GM23338 (cell line): ENCODE data around the gene PCSK4. TPM values are rescaled to one million over a fixed set of nuclear protein-coding genes. Genes with fewer than 3 reads are reported as not detected.
A peak's percentile ranks its signal among the peaks of the same experiment; 100 is the strongest.

Source experiments
- ATAC-seq: fragments of 200-7000 bp; cut with Tn5 transposase; 3 replicates; pipeline ENCODE4 v1.9.1; 2020
- DNase-seq: peaks from one replicate; pipeline ENCODE4 v3.0.0-alpha.2; 2015; ENCODE audit warnings: low spot score
- H2AFZ ChIP-seq: fragments of 200-600 bp; sonication (generic); 2 replicates; pipeline ENCODE4 v1.8.0; 2016; ENCODE audit warnings: antibody characterized with exemption, mild to moderate bottlenecking, moderate library complexity
- H3F3A ChIP-seq: fragments of 200-600 bp; sonication (generic); replicated peaks from 2 replicates; pipeline ENCODE4 v1.8.0; 2017; ENCODE audit warnings: antibody characterized with exemption, mixed run types, low read depth
- H3K27ac ChIP-seq: fragments of 200-600 bp; sonication (generic); 2 replicates; pipeline ENCODE4 v1.6.1; 2016; ENCODE audit warnings: low read depth
- H3K27me3 ChIP-seq: fragments of 200-600 bp; sonication (generic); 2 replicates; pipeline ENCODE4 v1.8.0; 2016; ENCODE audit warnings: mild to moderate bottlenecking, mixed run types, moderate library complexity; ENCODE audit not compliant: insufficient read depth
- H3K36me3 ChIP-seq: fragments of 200-600 bp; sonication (generic); 2 replicates; pipeline ENCODE4 v1.8.0; 2016; ENCODE audit warnings: mild to moderate bottlenecking; ENCODE audit not compliant: insufficient read depth
- H3K4me1 ChIP-seq: fragments of 200-600 bp; sonication (generic); 2 replicates; pipeline ENCODE4 v1.8.0; 2016; ENCODE audit warnings: mild to moderate bottlenecking, moderate library complexity; ENCODE audit not compliant: insufficient read depth
- H3K4me2 ChIP-seq: fragments of 200-600 bp; sonication (generic); 2 replicates; pipeline ENCODE4 v1.7.1; 2017; ENCODE audit warnings: mixed run types
- H3K4me3 ChIP-seq: fragments of 200-600 bp; sonication (generic); 2 replicates; pipeline ENCODE4 v1.6.1; 2016; ENCODE audit warnings: mixed run types
- H3K79me2 ChIP-seq: fragments of 200-600 bp; sonication (generic); replicated peaks from 2 replicates; pipeline ENCODE4 v1.8.0; 2017; ENCODE audit warnings: mild to moderate bottlenecking; ENCODE audit not compliant: insufficient read depth
- H3K9me2 ChIP-seq: fragments of 200-600 bp; sonication (generic); 2 replicates; pipeline ENCODE4 v1.8.0; 2017; ENCODE audit not compliant: insufficient read depth
- H4K20me1 ChIP-seq: fragments of 200-600 bp; sonication (generic); replicated peaks from 2 replicates; pipeline ENCODE4 v1.8.0; 2017; ENCODE audit warnings: mild to moderate bottlenecking; ENCODE audit not compliant: insufficient read depth
- H3K27ac Mint-ChIP-seq: 2 replicates; pipeline ENCODE4 v1.8.0; 2020; ENCODE audit warnings: inconsistent platforms, mild to moderate bottlenecking, moderate library complexity, mixed read lengths
- H3K27me3 Mint-ChIP-seq: 3 replicates; pipeline ENCODE4 v1.8.0; 2022; ENCODE audit warnings: low read depth, mild to moderate bottlenecking, moderate library complexity, mixed read lengths, inconsistent platforms; ENCODE audit not compliant: insufficient read depth, poor library complexity
- H3K36me3 Mint-ChIP-seq: 3 replicates; pipeline ENCODE4 v1.8.0; 2021; ENCODE audit warnings: low read depth, mild to moderate bottlenecking, inconsistent platforms, moderate library complexity, mixed read lengths
- H3K4me1 Mint-ChIP-seq: 3 replicates; pipeline ENCODE4 v1.8.0; 2020; ENCODE audit warnings: mild to moderate bottlenecking, inconsistent platforms, mixed read lengths
- H3K4me3 Mint-ChIP-seq: 3 replicates; pipeline ENCODE4 v1.8.0; 2021; ENCODE audit warnings: moderate library complexity, mild to moderate bottlenecking, inconsistent platforms, mixed read lengths
- H3K9me3 Mint-ChIP-seq: 3 replicates; pipeline ENCODE4 v1.8.0; 2020; ENCODE audit warnings: moderate library complexity, mild to moderate bottlenecking, inconsistent platforms, mixed read lengths
- CREB1 ChIP-seq: fragments of 250-450 bp; sonication (Bioruptor Pico); IDR thresholded peaks from 2 replicates; pipeline ENCODE4 v1.5.0; 2020; ENCODE audit warnings: low read depth, mild to moderate bottlenecking, moderate library complexity
- CTCF ChIP-seq, 2 experiments: fragments of 200-600 bp in 1 of 2; sonication (generic) in 1 of 2; conservative IDR thresholded peaks; 2 replicates each; pipeline versions ENCODE4 v1.5.1 to v1.6.1; 2016 to 2017; ENCODE audit warnings: antibody characterized with exemption in 2 of 2, low read depth in 2 of 2, mild to moderate bottlenecking in 2 of 2, moderate library complexity in 1 of 2
- EZH2 ChIP-seq: fragments of 200-600 bp; sonication (generic); IDR thresholded peaks from one replicate; pipeline ENCODE4 v1.8.0; 2017; ENCODE audit warnings: antibody characterized with exemption, mild to moderate bottlenecking, low read depth; ENCODE audit not compliant: unreplicated experiment
- ZNF331 ChIP-seq: fragments of 250-450 bp; sonication (Bioruptor Pico); IDR thresholded peaks from 2 replicates; pipeline ENCODE4 v1.5.0; 2020; ENCODE audit warnings: low read depth, mild to moderate bottlenecking, moderate library complexity
- ZNF462 ChIP-seq: fragments of 250-450 bp; sonication (Bioruptor Pico); IDR thresholded peaks from 2 replicates; pipeline ENCODE4 v1.5.0; 2020; ENCODE audit warnings: mild to moderate bottlenecking, moderate library complexity
- polyA plus RNA-seq: library from polyadenylated mRNA; unstranded; fragments of >200 nt; fragmentation: Nextera tagmentation; extraction: Ambion mirVana; gene quantifications from 2 replicates; pipeline ENCODE4 v1.2.1, GENCODE V29; 2016
- total RNA-seq: library from RNA; depleted of rRNA; stranded (reverse); fragments of >200 nt; shearing (Covaris generic); gene quantifications from 2 replicates; pipeline ENCODE4 v1.2.3, GENCODE V29; 2014

Gene PCSK4
- total and polyA plus RNA-seq, 2 experiments from 2014 or later = 3.8 to 15.1 TPM

- Histone ChIP-seq H3K9me2 (no peaks in the 10 kb centered on the region), H3F3A (peaks cover 17% of the 10 kb centered on the region), H4K20me1 (peaks cover 11% of the 10 kb centered on the region; the same call in 1 of the 2 replicates), H3K4me2 (peak overlapping the region; percentile 75), H2AFZ (no peak overlapping the region), H3K27ac (no peak overlapping the region), H3K4me3 (peak overlapping the region; percentile 51), H3K36me3 (no peaks in the 10 kb centered on the region), H3K27me3 (peaks cover 89% of the 10 kb centered on the region), H3K79me2 (no peaks in the 10 kb centered on the region), H3K4me1 (peaks cover 6% of the 10 kb centered on the region; the same call in 1 of the 2 replicates)
- TF ChIP-seq CTCF (conservative IDR thresholded peaks at IDR 0.05; ENCODE audit: low read depth in 2 of 2) (peak in 1 of 2 experiments; percentile 30; a peak in 2 of 4 replicates), ZNF331 (CRISPR knock-in tag) (no peak), CREB1 (CRISPR knock-in tag) (no peak), EZH2 (peak; percentile 72), ZNF462 (CRISPR knock-in tag) (no peak)
- H3K4me3 Mint-ChIP-seq = no peak overlapping the region
- no peak overlapping the region for H3K27ac Mint-ChIP-seq
- peaks cover 3% of the 10 kb centered on the region; the same call in 1 of the 3 replicates for H3K4me1 Mint-ChIP-seq
- peaks cover 71% of the 10 kb centered on the region for H3K27me3 Mint-ChIP-seq
- H3K36me3 Mint-ChIP-seq = no peaks in the 10 kb centered on the region
- ATAC-seq (peak; percentile 3), DNase-seq (no peak)
- H3K9me3 Mint-ChIP-seq = no peaks in the 10 kb centered on the region
Measured at GRCh38 chr19:1467490-1468273, 22.5 kb downstream of the PCSK4 start.
